ENCODE results near the gene P2RY11. TPM values are rescaled to one million over a fixed set of nuclear protein-coding genes. Genes with fewer than 3 reads are reported as not detected.

Gene P2RY11, protein sequence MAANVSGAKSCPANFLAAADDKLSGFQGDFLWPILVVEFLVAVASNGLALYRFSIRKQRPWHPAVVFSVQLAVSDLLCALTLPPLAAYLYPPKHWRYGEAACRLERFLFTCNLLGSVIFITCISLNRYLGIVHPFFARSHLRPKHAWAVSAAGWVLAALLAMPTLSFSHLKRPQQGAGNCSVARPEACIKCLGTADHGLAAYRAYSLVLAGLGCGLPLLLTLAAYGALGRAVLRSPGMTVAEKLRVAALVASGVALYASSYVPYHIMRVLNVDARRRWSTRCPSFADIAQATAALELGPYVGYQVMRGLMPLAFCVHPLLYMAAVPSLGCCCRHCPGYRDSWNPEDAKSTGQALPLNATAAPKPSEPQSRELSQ
- total RNA-seq (2014; rRNA removed; shearing (Covaris generic); ENCODE audit: low replicate concordance), result 1.8 and 2.8 TPM in 2 replicates

DNA sequence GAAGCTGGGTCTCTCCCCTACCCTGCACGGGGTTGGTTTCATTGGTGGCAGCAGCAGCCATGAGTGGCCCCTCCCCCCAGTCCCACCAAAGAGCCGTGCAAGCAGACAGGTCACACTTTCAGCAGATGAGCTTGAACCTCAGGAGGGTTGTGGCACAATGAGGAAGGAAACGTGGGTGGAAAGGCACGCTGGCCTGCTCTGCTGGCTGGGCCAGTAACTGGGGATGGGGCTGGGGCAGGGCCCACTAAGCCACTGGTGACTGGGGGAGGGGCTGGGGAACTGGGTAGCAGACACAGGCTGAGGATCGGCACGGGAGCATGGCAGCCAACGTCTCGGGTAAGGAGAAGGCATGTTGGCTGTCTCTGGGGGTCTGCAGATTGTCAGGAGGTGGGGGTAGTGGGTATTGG lies at the start of gene P2RY11:
P2RY11 (plus strand) TSS at position 289 of the 407 bp plus-strand sequence; CDS start at position 318, 29 bp downstream.
- DNase-seq (ENCODE audit: low read depth), result no peak
- in situ Hi-C loops (cut with HindIII; ENCODE audit: low pct_unique_long_range_greater_than_20kb, low sequenced_read_pairs), result no loop called here

DNA sequence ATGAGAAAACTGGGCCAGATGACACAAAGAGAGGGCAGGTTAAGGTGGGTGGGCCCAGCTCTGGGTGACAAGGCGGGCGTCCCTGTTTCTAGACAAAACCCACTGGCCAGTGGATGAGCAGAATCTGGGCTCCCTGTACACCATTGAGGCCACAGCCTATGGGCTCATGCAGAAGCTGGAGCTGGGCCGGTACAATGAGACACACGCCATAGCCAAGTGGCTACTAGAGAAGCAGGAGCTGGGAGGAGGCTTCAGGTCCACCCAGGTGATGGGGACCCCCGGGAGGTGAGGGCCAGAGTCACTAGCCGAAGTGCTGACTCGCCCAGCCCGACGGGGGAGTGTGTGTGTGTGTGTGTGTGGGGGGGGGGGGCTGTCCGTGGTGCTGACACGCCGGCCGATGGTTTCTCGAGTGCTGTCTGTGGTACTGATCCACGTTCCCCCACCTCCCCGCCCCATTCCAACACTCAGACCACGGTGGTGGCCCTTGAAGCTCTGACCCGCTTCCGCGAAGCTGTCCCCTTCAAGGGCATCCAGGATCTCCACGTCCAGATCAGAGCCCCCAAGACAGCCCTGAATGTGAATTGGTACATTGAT lies 49.7 kb upstream of the P2RY11 start:
- DNase-seq (ENCODE audit: low read depth), result peak; percentile 37
- in situ Hi-C loops (cut with HindIII; ENCODE audit: low pct_unique_long_range_greater_than_20kb, low sequenced_read_pairs), result no loop called here

DNA sequence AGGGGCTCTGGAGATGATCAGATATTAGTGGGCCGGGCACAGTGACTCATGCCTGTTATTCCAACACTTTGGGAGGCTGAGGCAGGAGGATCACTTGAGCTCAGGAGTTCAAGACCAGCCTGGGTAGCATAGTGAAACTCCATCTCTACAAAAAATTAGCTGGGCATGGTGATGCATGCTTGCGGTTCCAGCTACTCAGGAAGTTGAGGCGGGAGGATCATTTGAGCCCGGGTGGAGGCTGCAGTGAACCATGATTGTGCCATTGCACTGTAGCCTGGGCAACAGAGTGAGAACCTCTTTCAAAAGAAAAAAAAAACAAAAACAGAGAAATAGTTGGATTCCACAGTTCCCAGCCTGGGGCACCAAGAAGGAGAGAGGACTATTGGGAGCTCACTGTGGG lies 43.3 kb upstream of the P2RY11 start:
- DNase-seq (ENCODE audit: low read depth), result no peak
- in situ Hi-C loops (cut with HindIII; ENCODE audit: low pct_unique_long_range_greater_than_20kb, low sequenced_read_pairs), result no loop called here

DNA sequence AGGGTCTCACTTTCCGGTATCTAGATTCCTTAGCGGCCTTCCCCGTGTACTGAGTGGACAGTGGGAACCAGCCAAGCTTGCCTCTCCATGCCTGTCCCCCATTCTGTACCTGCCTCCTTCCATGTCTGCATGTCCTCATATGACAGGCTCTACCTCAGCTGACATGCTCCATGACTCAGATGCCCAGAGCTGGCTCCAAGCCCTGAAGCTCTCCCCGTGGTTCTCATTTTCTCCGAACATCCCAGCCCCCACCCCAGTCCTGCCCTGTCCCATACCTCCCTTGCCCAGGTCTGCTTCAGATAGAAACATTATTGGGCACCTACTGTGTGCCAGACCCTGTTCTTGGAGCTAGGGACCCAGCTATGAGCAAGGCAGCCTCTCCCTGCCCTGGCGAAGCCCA lies 42.4 kb upstream of the P2RY11 start:
- in situ Hi-C loops (cut with HindIII; ENCODE audit: low pct_unique_long_range_greater_than_20kb, low sequenced_read_pairs), result no loop called here
- DNase-seq (ENCODE audit: low read depth), result no peak

DNA sequence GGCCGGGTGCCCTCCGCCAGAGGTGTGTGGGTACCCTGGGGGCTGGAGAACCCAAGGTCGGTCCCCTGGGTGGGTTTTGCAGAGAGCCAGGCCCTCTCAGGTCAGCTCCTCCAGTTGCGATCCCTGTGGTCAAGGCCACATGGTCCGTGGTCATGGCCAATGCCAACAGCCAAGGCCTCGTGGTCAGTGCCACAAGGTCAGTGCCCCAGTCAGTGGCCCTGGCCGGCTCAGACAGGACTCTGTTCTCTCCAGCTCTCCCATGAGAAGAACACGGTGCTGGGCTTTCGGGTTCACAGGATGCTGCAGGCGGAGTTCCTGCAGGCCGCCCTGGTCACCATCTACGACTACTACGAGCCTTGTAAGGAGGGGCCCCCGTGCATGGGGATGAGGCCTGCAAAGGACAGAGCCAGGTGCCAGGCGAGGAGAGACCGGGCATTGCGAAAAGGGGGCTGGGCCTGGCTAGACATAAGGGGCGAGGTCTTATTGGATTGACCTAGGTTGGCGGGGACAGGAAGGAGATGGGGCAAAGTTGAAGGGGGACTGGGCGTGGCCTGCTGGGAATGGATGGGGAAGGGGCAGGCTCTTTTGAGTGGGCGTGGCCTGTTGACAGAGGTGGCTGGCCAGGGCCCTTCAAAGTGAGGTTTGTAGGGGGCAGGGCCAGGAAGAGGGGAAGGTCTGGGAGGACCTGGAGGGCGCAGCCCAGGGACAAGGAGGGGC lies 40.6 kb upstream of the P2RY11 start:
- DNase-seq (ENCODE audit: low read depth), result no peak
- in situ Hi-C loops (cut with HindIII; ENCODE audit: low pct_unique_long_range_greater_than_20kb, low sequenced_read_pairs), result no loop called here

DNA sequence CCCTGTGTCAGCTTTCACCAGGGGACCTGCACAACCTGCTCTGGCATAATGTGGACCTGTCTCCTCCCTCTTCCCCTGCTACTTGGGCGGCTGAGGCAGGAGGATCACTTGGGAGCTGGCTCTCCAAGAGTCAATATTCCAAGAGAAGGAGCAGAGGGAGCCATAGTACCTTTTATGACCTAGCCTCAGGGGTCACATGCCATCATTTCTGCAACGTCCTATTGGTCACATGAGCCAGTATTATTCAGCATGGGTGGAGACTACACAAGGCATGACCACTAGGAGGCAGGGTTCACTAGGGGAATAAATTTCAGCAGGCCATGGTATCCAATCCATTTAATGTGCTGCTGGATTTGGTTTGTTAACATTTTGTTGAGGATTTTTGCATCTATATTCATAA lies 37.3 kb upstream of the P2RY11 start:
- no peak for DNase-seq (ENCODE audit: low read depth)
- in situ Hi-C loops (cut with HindIII; ENCODE audit: low pct_unique_long_range_greater_than_20kb, low sequenced_read_pairs), result no loop called here

DNA sequence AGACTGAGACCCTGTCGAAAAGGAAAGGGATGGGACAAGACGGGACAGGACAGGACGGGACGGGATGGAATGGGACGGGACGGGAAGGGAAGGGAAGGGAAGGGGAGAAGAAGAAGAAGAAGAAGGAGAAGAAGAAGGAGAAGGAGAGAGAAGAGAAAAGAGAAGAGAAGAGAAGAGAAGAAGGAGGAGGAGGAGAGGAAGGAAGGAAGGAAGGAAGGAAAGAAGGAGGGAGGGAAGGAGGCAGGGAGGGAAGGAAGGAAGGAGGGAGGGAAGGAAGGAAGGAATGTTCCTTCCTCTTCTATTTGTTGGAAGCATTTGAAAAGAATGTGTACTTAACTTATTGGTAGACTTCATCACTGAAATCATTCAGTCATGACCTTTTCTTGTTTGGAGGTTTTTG lies 35.0 kb upstream of the P2RY11 start:
- in situ Hi-C loops (cut with HindIII; ENCODE audit: low pct_unique_long_range_greater_than_20kb, low sequenced_read_pairs), result no loop called here
- no peak for DNase-seq (ENCODE audit: low read depth)

DNA sequence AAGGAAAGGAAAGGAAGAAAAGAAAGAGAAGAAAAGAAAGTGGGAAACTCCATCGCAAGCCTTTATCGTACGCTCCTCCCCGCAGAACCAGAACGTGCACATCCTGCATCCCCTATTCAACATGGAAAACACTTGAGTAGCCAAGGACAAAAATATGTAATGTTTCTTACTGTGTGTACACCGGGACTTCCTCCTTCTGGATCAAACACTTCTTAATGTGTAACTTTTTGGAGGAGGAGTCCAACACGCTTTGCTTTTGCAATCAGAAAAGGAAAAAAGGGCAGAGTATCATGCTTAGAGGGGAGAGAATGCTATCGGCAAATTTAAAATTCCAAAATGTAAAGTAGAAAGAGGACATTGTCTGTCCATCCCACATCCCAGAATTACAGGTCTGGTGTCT lies 33.2 kb upstream of the P2RY11 start:
- no peak for DNase-seq (ENCODE audit: low read depth)
- in situ Hi-C loops (cut with HindIII; ENCODE audit: low pct_unique_long_range_greater_than_20kb, low sequenced_read_pairs), result no loop called here

DNA sequence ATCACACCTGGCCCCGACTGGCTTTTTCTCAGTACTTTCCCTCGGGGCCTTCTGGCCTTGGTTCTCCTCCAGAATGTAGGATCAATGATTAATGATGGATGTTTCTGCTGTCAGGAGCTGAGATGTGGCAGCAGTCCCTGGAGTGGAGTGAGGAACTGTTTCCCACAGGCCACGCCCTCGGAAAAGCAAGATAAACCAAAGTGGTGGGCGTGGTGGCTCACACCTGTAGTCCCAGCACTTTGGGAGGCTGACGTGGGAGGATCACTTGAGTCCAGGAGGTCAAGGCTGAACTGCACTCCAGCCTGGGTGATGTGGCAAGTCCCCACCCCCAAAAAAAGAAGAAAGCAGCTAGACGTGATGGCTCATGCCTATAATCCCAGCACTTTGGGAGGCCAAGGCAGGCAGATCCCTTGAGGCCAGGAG lies 32.5 kb upstream of the P2RY11 start:
- in situ Hi-C loops (cut with HindIII; ENCODE audit: low pct_unique_long_range_greater_than_20kb, low sequenced_read_pairs), result no loop called here
- DNase-seq (ENCODE audit: low read depth), result no peak

DNA sequence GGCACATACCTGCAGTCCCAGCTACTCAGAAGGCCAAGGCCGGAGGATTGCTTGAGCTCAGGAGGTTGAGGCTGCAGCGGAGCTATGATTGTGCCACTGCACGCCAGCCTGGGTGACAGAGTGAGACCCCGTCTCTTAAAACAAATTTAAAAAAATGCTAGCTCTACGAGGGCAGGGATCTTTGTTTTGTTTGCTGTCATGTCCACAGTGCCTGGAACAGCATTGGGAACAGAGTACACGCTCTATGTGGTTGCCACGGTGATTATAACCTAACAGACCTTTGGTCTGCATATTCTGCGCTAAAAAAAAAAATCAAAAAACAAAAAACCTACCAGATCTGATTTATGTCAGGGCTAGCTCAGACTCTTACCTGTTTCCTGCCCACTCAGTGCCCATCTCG lies 27.6 kb upstream of the P2RY11 start:
- in situ Hi-C loops (cut with HindIII; ENCODE audit: low pct_unique_long_range_greater_than_20kb, low sequenced_read_pairs), result no loop called here
- no peak for DNase-seq (ENCODE audit: low read depth)

DNA sequence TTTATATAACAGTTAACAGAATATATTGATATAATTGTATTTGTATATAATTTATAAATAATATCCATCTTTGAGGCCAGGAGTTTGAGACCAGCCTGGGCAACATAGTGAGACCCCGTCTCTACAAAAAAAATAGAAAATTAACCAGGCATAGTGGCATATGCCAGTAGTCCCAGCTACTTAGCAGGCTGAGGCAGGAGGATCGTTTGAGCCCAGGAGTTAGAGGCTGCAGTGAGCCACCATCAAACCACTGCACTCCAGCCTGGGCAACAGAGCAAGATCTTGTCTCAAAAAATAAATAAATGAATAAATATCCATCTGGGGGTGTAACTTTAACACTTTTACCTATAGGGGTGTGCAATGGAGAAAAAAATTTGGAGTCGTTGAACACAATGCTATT lies 26.7 kb upstream of the P2RY11 start:
- in situ Hi-C loops (cut with HindIII; ENCODE audit: low pct_unique_long_range_greater_than_20kb, low sequenced_read_pairs), result no loop called here
- DNase-seq (ENCODE audit: low read depth), result no peak

DNA sequence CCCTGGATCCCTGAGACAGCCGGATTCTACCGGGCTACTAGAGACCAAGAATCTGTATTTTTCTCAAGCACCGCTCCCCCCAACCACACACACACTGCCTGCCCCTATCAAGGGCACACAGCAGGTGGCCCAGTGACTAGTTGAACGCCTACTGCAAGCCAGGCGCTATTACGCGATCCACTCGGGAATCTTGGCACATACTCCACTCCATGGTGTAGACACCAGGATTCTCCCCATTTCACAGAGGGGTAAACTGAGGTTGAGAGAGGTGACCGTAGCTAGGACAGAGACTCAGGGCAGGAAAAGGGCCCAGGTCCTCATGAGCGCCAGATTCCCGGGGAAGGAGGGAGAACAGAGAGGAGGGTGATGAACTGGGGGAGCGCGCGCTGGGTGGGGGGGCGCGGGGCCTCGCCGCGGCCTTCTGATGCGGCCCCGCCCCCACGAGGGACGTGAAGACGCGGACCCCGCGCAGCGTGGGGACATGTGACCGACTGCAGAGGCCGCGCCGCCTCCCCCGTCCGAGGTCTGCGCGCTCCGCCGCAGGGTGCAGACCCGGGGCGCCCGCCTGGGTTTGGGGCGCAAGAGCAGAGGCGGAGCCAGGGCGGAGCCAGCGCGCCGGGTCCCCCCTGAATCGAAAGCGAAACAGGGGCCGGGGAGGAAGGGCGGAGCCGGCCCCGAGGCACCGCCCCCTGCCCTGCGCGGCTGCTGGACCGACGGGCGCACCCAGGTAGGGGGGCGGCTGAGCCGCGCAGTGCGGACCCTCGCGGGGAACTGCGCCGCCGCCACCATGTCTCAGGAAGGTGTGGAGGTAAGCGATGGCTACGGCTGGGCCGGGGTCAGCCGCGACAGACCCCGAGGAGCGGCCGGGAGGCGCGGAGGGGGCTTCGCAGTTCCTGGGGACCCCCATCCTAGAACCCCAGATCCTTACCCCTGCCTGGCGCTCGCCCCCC lies 25.6 kb upstream of the P2RY11 start, which contains the start of gene SHFL:
SHFL (plus strand) TSS at position 677 of the 950 bp plus-strand sequence; CDS start at position 788, 111 bp downstream.
- peak; percentile 65 for DNase-seq (ENCODE audit: low read depth)
- in situ Hi-C loops (cut with HindIII; ENCODE audit: low pct_unique_long_range_greater_than_20kb, low sequenced_read_pairs), result no loop called here

DNA sequence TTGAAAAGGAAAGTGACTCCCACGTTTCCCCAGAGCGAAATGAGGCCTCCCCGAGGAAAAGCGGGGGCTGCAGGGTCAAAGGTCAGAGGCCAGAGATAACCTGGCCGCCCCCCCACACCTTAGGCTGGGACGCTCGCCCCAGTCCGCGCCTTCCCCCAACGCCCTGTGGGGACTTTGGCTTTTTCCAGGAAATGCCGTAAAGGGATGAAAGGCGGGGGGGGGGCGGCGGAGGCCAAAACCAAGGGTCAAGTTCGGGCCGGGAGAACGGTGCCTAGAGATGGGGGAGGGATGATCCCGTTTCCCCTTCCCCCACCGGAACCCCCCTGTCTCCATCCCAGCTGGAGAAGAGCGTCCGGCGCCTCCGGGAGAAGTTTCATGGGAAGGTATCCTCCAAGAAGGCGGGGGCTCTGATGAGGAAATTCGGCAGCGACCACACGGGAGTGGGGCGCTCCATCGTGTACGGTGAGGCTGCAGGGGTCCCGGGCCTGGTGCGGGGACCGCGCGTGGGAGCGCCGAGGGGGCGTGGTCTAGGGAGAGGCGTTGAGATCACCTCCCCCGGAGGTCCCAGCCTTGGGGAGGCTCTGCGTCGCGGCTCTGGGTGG lies 24.8 kb upstream of the P2RY11 start:
- no peak for DNase-seq (ENCODE audit: low read depth)
- in situ Hi-C loops (cut with HindIII; ENCODE audit: low pct_unique_long_range_greater_than_20kb, low sequenced_read_pairs), result no loop called here

DNA sequence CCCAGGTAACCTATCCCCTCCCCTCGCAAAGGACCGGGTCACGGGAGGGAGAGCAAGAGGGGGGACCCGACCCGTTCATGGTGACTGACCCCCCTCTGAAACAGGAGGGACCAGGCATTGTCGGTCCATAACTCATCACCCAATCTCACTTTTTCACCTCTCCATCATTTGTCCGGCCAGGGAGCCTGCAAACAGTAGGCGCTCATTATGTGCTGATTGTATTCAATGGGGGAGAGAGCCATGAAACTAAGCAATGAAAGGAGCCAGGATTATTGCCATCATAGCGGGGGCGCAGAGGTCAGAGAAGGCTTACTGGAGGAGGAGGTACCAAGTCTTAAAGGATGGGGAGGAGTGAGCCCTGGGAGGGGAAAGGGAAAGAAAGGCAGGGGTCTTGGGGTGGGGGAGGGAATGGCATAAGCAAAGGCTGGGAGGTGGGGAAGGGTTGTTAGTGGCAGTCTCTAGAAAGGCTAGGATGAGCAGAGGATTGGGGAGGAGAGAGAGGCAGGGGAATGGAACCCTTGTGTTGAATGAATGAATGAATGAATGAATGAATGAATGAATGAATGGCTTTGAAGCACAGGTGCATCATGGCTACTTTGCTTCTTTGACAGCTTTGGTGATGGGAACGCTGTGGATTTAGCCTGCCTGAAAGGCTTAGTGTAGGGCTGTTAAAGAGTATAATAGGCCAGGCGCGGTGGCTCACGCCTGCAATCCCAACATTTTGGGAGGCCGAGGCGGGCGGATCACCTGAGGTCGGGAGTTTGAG lies 24.0 kb upstream of the P2RY11 start:
- DNase-seq (ENCODE audit: low read depth), result no peak
- in situ Hi-C loops (cut with HindIII; ENCODE audit: low pct_unique_long_range_greater_than_20kb, low sequenced_read_pairs), result no loop called here

DNA sequence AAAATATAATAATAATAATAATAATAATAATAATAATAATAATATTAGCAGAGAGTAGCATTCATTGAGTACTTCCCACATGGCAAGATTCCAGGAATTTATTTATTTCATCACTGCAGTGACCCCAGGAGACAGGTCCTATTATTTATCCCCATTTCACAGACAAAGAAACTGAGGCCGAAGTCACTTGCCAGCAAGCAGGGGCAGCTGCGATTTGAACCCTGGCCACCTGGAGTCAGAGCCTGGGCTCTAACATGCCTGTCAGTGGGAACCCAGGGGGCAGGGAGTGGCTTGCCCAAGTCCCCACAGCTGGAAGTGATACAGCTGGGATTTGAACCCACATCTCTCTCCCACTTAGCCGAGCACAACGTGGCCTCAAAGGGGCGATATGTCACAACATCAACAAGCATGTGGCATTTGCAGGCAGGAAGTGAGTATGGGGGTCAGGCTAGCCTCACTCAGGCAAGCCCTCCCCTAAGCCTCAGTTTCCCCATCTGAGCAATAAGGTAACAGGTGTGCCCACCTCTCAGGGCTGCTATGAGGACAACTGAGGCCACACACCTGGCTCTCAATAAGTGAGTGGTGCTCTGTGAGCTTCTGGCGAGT lies 22.4 kb upstream of the P2RY11 start:
- DNase-seq (ENCODE audit: low read depth), result no peak
- in situ Hi-C loops (cut with HindIII; ENCODE audit: low pct_unique_long_range_greater_than_20kb, low sequenced_read_pairs), result no loop called here

DNA sequence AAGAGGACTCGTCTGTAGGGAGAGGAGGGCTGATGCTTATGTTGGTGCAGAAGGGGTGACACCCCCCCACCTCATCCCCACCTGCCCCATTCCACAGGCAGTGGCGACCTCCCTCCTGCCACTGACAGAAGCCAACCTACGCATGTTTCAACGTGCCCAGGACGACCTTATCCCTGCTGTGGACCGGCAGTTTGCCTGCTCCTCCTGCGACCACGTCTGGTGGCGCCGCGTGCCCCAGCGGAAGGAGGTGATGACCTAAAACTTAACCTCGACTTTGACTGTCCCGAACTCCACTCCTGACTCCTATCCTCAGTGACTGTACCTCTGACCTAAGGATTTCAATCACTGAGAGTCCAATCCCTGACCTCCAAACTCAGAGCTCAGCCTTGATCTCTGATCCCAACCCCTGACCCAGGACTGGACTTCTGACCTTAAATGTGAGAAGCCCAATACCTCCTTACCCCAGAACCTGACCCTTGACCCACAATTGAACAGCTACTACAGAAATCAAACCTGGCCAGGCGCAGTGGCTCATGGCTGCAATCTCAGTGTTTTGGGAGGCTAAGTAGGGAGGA lies 21.6 kb upstream of the P2RY11 start:
- in situ Hi-C loops (cut with HindIII; ENCODE audit: low pct_unique_long_range_greater_than_20kb, low sequenced_read_pairs), result no loop called here
- no peak for DNase-seq (ENCODE audit: low read depth)

DNA sequence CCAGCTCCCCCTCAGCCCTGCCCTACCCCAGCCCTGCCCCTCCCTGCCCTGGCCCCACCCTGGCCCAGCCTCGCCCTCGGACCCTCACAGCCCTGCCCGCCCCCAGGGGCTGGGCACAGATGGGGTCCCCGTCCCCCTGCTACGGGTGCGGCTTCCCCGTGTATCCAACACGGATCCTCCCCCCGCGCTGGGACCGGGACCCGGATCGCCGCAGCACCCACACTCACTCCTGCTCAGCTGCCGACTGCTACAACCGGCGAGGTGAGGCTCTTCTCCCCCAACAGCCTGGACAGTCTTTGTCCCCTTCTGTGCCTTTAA lies 20.2 kb upstream of the P2RY11 start:
- in situ Hi-C loops (cut with HindIII; ENCODE audit: low pct_unique_long_range_greater_than_20kb, low sequenced_read_pairs), result no loop called here
- no peak for DNase-seq (ENCODE audit: low read depth)
